ENCODE data around the gene CRACDL.
"Not testable (repeated sequence)": the region's sequence is repeated elsewhere in the genome, so short reads cannot be mapped to it uniquely, and the experiment has no call there.

The CRACDL gene

DNA sequence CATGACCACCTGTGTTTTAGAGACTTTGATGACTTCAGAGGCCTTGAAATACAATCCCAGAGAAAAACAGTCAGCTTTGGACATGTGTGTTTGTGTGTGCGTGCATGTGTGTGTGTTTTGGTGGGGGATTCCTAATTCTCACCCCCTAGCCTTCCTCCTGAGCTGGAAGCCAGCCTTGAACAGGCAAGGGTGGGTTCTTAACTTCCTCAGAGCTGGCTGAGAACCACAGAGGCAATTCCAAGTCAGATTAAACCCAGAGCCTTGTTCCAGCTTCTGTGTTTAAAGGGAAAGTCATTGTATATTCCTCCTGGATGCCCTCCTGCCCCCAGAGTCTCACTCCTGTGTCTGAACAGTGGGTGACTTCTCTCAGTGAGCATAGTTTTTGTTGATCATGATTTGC lies 159.9 kb downstream of the CRACDL start:
- DNase-seq (ENCODE audit: low spot score), result no peak

DNA sequence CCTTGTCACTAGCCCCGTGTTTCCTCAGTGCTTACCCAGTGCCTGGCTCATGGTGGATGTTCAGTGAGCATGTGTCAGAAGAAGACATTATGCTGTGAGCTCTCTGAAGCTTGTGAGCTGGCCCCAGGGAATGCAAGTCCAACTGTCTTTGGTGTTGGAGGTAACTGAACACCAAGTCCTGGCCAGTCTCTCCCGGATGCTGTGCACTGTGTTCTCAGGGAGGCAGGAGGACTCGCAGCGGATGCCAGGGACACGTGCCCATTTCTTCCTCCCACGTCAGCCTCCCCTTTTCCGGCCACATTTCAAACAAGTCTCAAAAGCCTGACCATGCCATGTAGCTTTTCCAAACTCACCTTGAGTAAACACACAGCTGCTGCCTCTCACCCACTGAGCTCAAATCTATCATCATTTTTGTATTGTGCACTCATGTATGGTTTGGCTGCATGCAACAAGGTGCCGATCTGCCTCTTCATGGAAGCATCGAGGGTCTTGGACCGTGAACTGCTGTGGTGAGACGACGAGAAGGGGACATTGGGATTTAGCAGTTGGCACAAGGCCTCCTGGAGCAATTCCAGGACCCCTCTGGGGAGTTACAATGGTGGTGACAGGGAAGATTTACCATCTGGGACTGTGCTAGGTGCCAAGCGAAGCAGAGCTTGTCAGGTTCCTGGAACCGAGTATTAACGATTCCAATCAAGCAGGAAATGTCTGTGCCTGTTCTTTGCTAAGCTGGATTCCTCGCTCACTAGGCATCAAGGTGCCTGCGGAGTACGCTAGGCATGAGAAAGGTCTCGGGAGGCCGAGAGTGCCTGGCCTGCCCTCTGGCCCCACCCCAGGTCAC lies 160.7 kb downstream of the CRACDL start:
- no peak for DNase-seq (ENCODE audit: low spot score)

GRCh38 chr2:98773907-98774306 lies 162.1 kb downstream of the CRACDL start:
- DNase-seq (ENCODE audit: low spot score), result no peak

DNA sequence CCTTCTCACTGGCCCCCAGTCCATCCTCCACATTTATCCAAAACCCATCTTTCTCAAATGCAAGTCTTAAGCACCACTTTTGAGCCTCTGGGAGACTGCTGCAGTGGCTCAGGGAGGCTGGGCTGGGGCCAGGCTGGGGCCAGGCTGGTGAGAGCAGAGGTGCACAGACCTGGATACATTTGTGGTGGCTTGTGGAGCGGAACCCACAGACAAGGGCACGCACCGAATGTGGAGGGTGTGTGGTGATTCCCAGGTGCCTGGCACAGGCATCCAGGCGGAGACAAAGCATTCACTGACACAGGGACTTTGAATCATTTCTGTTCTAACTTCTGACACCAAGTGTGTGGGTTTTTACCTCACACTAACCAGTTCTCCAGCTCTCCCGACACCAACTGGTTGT lies 162.9 kb downstream of the CRACDL start:
- DNase-seq (ENCODE audit: low spot score), result peak; percentile 38

- DNase-seq (ENCODE audit: low spot score), result peak; percentile 52
Observed at GRCh38 chr2:98772536-98772935, 163.5 kb downstream of the CRACDL start.

- peak; percentile 55 for DNase-seq (ENCODE audit: low spot score)
Observed at GRCh38 chr2:98771721-98772524, 164.1 kb downstream of the CRACDL start.

GRCh38 chr2:98771264-98771663 lies 164.8 kb downstream of the CRACDL start:
- DNase-seq (ENCODE audit: low spot score), result peak; percentile 12

GRCh38 chr2:98769784-98770183 lies 166.2 kb downstream of the CRACDL start:
- no peak for DNase-seq (ENCODE audit: low spot score)

DNA sequence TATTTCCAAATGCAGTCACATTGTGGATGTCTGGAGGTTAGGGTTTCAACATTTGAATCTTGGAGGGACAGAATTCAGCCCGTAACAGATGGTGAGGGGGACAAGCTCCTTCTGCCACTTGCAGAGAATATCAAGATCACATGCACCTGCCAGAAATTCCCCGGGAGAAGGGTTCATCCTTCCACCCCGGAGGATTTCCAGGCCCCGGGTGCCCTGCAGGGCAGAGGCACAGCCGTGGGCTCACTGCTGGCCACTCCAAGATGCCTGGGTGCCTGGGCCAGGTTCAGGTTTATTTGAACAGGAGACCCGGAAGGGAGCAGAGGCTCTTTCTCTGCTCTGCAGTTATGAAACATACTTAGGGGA lies 166.9 kb downstream of the CRACDL start:
- DNase-seq (ENCODE audit: low spot score), result no peak

GRCh38 chr2:98768384-98769113 lies 167.5 kb downstream of the CRACDL start:
- no peak for DNase-seq (ENCODE audit: low spot score)

DNA sequence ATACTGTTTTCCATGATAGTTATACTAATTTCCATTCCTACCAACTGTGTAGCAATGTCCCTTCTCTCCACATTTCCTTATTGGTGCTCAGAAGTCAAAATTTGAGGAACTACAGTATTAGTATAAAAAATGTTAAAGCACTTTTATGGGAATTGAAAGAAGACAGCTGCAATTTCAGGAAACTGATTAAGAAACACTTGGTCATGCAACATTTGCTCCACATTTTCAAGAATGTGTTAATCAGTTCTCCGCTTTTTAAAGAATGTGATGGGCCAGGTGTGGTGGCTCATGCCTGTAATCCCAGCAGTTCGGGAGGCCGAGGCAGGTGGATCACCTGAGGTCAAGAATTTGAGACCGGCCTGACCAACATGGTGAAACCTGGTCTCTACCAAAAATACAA lies 171.5 kb downstream of the CRACDL start:
- no peak for DNase-seq (ENCODE audit: low spot score)

GRCh38 chr2:98763209-98763951 lies 172.6 kb downstream of the CRACDL start:
- no peak for DNase-seq (ENCODE audit: low spot score)

DNA sequence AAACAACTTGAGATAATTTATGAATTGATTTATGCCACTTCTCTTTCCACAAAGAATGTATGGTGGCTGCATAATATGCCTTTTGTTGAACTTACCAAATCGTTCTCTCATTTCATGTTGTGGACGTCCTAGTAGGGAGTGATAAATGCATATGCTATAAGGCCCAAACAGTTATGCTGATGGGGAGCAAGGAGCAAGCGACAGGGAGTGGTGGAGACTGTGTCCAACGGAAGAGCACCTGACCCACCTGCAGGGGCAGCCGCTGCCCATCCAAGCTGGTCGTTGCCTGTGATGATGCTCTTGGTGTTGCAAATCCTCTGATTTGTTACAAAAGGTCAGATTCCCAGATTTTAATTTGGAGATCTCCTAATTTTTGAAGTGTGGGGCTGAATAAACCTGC lies 174.1 kb downstream of the CRACDL start:
- DNase-seq (ENCODE audit: low spot score), result no peak

- DNase-seq (ENCODE audit: low spot score), result no peak
Observed at GRCh38 chr2:98761267-98761781, 174.7 kb downstream of the CRACDL start.

DNA sequence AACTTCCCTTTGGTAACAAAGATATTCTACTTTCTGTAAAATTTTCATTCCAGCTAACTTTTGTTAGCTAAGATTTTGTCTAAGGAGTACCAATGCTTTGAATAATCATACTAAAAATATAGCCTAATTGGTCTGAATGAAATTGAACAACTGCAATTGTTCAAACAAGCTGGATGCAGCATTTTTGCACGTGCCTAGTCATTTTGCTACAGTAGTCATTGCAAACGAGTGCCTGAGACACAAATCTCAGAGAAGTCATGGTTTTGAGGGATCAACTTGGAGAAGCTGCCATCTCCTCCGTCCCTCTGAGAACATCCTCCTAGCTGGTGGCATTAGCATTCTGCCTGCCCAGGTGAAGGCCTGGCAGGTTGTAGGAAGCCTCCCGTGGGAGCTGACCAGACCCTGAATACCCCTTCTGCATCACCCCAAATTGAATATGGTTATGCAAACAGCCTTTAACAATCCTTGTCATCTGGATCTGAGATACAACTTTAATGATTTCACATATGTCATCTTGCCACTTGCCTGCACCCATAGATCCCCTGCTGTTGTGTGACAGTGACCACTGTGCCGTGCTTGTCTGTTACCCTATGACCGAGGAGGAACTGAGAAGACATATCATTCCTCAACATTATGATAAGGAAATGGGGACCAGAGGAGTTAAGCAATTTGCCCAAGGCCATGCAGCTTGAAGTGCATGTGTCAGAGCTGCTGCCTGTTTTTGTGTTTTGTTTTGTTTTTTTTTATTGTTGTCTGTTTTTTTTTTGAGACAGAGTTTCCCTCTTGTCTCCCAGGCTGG lies 176.0 kb downstream of the CRACDL start:
- DNase-seq (ENCODE audit: low spot score), result no peak

GRCh38 chr2:98759338-98759737 lies 176.7 kb downstream of the CRACDL start:
- no peak for DNase-seq (ENCODE audit: low spot score)

GRCh38 chr2:98757904-98758421 lies 178.1 kb downstream of the CRACDL start:
- peak; percentile 86 for DNase-seq (ENCODE audit: low spot score)

GRCh38 chr2:98753801-98754200 lies 182.2 kb downstream of the CRACDL start:
- no peak for DNase-seq (ENCODE audit: low spot score)

- not testable (repeated sequence) for DNase-seq (ENCODE audit: low spot score)
Observed at GRCh38 chr2:98752711-98753110, 183.3 kb downstream of the CRACDL start.

DNA sequence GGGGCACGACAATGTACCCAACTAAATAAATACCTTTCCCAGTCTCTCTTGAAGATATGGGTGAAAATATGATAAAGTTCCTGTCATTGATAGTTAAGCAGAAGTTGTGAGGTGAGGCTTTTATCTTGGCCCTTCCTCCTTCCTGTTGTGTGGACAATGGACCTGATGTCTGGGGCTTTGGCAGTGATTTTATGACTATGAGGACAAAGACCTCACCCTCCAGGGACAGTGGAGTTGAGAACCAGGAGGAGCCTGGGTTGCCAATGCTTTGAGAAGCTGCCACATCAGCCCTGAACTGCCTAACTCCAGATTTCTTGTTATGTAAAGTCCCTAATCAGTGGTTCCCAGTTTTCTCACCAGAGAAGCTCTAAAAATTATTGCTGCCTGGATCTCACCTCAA lies 184.3 kb downstream of the CRACDL start:
- no peak for DNase-seq (ENCODE audit: low spot score)
